Fibroblast of the aortic adventitia (primary cell): Measurements from ENCODE around the gene GALNT16. TPM values are rescaled to one million over a fixed set of nuclear protein-coding genes. Genes with fewer than 3 reads are reported as not detected.

Source experiments
- DNase-seq: peaks from one replicate; pipeline ENCODE4 v3.0.0-alpha.2; 2010; ENCODE audit warnings: low read depth
- H3K4me3 ChIP-seq: 2 replicates; pipeline ENCODE4 v1.5.1; 2011; ENCODE audit warnings: low read depth, mild to moderate bottlenecking, control low read depth, low read length, moderate library complexity
- CTCF ChIP-seq: IDR thresholded peaks from 2 replicates; pipeline ENCODE4 v1.5.1; 2011; ENCODE audit warnings: mild to moderate bottlenecking, low read length, control low read depth, inconsistent platforms; ENCODE audit not compliant: insufficient read depth
- total RNA-seq: library from RNA; depleted of rRNA; stranded (reverse); fragments of >200 nt; gene quantifications from 2 replicates; pipeline ENCODE4 v1.2.3, GENCODE V29; 2012; ENCODE audit warnings: low replicate concordance

The GALNT16 gene
- total RNA-seq, 1 donor: 4.6 TPM

DNA sequence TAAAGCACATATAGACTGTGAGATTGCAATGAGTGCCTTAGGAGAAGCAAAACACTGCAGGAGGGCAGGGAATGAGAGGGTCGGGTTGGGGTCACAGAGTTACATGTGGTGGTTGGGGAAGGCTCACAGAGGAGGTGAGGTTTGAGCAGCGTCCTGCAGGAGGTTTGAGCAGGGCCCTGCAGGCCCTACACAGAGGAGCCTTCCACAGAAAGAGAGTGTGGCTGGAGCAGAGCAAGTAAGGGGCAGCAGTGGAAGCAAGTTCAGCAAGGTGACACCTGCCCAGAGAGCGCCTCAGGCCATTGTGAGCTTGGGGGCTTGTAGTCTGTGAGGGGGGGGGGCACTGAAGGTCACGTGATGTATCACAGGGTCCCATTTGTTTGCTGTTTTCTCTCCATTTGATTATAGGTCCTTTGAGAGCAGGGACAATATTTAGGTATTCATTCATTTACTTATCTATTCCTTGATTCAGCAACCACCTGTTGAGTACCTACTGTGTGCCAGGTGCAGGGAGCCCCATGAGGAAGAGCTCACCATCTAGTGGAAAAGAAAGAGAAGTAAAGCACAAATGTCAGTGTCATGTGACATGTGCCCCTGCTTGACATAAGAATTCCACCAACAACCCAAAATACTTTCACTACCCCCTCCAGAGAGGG is 56.6 kb downstream of the GALNT16 start:
- no peak overlapping the region for H3K4me3 ChIP-seq
- DNase-seq: no peak
- no peak for TF ChIP-seq CTCF

- no peak overlapping the region for H3K4me3 ChIP-seq
- no peak for TF ChIP-seq CTCF
- peak; percentile 100 for DNase-seq
Measured at GRCh38 chr14:69317102-69317755, 57.3 kb downstream of the GALNT16 start.

- DNase-seq: no peak
- no peak overlapping the region for H3K4me3 ChIP-seq
- TF ChIP-seq CTCF: no peak
Measured at GRCh38 chr14:69317780-69318179, 57.8 kb downstream of the GALNT16 start.

DNA sequence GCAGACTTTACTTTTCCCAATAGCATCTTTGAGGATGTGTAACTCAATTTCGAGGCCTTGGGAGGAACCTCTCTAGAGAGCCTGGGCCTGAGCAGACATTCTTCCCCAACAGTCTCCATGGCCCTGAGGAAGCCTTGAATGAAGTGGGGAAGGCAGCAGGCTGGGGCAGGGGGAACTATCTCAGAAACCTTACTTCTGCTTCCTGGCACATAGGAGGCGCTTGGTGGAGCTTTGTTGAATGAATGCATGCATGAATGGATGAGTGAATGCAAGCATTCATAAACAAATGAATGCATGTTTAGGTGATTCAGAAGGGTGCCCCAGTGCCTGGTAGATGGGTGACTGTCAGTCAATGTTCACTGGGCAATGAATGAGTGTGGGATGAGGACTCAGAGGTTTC is 58.3 kb downstream of the GALNT16 start:
- no peak for TF ChIP-seq CTCF
- no peak for DNase-seq

DNA sequence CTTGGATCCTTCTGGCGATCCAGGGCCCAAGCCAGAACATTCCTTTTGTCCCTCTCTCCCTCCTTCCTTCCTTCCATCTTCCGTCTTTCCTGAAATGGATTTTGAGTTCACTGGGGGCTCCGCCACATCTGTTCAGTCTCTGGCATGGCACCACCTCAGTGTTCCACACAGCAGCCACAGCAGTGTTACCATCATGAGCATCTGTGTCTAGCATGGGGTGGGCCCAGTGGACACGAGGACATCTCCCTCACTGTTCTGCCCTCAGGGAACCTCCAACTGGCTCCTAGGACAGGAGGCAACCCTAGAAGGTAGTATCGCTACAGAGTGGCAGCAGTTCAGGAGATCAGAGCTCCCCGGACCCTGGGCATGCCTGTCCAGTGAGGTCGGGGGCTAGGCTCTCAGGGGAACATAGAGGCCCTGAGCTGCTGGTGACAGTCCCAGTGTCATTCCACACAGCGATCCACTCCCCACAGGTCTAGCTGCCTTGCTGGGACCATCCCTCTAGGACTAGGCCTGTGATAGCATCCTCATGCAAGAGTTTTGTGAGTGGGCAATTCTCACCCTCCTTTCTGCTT is 59.0 kb downstream of the GALNT16 start:
- no peak for DNase-seq
- H3K4me3 ChIP-seq: no peak overlapping the region
- no peak for TF ChIP-seq CTCF

More for the DNA sequence above, 58.3 kb downstream of the GALNT16 start:
- H3K4me3 ChIP-seq: no peak overlapping the region

- no peak for DNase-seq
- TF ChIP-seq CTCF: no peak
- H3K4me3 ChIP-seq: no peak overlapping the region
Measured at GRCh38 chr14:69319911-69320310, 60.0 kb downstream of the GALNT16 start.
